Measurements from ENCODE around the gene ANKEF1.
"Not testable (repeated sequence)": the region's sequence is repeated elsewhere in the genome, so short reads cannot be mapped to it uniquely, and the experiment has no call there.

The ANKEF1 gene

DNA sequence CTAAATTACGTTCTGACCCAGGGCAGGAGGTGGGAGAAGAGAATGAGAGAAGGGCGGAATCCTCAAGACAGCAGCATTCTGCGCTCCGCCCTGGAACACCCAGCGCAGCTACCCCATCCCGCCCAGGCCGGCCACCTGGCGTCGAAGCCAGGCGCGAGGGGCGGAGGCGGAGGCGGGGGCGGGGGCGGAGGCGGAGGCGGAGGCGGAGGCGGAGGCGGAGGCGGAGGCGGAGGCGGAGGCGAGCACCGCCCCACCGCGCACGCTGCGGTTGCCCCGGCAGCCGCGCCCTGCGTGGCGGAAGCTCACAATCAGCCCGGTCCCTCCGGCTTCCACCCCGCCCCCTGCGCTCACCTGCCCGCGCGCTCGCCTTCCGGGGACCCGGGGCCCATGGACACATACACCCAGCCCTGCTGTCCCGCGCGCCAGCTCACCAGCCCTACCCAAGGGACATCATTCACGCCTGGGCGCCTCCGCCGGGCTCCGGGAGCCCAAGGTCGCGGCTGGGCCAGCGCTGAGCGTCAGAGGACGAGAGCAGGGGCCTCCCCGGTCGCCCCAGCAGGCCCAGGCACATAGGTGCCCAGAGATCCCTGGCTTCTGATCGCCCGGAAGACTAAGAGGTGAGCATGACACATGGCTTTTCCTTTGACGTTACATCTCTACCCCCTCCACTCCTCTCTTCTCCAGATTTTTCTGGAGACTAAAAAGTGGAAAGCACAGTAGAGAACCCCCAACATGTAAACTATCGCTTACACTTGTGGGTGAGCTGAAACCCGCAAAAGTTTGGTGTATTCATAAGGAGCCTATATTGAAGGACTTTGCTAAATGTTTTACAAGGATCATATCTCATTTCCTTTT is at the start of gene ANKEF1:
ANKEF1 (plus strand) TSS at position 271 of the 855 bp plus-strand sequence. CDS start 3,315 bp downstream, outside the sequence.
- in situ Hi-C loops (cut with MboI; ENCODE audit: low sequenced_read_pairs): no loop called here

DNA sequence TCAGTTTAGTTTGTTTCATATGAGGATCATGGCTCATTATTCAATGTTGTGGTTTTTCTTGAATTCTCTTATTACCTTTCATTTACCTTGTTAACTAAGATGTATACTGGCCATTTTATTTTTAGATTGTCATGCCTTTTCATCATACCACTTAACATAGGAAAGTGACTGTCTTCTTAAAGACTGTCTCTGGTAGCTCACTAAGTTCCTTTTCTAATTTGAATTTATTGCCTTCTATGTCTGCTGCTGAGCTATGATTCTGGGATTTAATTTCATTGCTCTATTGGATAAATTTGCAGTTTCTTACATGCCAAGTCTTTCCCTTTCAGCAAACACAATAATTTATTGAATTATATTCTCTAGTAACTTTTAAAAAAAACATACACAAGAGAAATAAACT is 49.5 kb upstream of the ANKEF1 start:
- in situ Hi-C loops (cut with MboI; ENCODE audit: low sequenced_read_pairs): no loop called here

DNA sequence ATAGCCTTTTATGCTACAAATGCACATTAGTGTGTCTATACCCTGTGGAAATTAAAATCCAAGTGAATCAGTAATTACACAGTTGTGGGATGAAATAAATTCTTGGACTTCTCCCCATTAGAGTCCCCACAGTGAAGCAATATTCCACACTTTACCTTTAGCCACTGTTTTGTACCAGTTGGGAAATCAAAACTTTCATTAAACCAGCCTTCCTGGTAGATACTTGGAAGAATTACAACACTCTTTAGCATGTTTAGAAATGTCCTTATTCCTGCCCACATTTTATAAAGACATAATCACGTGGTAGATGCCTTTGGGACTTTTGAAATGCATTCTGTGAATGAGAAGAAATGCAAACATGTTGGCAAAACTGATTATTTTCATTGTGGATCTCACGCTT is 49.0 kb upstream of the ANKEF1 start:
- in situ Hi-C loops (cut with MboI; ENCODE audit: low sequenced_read_pairs): no loop called here

DNA sequence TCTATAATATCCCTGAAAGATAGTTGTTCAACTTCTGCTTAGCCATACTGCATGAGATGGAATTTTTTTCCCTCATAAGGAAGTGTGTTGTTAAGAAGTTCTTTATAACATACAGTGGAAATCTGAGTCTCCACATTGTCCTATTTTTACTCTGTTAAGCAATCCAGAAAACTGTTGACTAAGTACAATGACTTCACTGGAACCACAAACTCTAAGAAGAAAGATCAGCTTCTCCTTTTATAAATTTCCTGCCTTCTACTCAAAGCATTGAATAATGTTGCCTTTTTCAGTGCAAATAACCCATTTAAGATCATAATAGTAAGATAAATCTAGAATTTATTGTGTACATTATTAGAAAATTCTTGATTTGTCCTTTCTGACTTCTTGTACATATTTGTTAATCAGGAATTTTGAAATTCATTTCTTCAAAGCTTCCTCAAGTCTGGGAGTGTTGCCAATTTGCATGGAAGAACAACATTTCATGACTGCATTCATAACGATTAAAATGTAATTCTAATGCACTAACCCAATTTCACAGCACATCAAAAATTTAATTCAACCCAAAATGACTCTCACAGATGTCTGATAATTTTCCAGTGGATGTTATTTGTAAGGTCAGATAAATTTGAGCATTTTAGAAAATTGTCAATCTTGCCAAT is 45.6 kb upstream of the ANKEF1 start:
- in situ Hi-C loops (cut with MboI; ENCODE audit: low sequenced_read_pairs): no loop called here

DNA sequence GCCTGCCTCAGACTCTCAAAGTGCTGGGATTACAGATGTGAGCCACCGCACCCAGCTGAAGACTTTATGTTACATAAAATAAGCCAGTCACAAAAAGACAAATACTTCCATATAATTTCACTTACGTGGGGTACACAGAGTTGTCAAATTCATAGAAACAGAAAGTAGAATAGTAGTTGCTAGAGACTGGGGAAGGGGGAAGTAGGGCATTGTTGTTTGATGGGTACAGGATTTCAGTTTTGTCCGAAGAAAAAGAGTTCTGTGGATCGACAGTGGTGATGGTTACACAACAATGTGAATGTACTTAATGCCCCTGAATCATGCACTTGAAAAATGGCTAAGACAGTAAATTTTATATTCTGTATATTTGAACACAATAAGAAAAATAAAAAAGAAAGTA is 41.6 kb upstream of the ANKEF1 start:
- in situ Hi-C loops (cut with MboI; ENCODE audit: low sequenced_read_pairs): no loop called here

DNA sequence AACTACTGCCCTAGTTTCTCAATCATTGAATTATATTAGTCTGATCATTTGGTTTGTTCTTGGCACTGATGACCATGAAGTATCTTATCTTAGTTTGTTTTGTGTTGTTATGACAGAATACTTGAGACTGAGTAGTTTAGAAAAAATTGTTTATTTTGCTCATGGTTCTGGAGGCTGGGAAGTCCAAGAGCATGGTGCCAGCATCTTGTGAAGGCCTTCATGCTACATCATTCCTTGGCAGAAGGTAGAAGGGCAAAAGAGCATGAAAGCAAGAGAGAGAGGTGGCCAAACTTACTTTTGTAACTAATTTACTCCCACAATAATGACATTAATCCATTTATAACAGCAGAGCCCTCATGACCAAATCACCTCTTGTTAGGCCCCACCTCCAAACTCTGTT is 40.1 kb upstream of the ANKEF1 start:
- in situ Hi-C loops (cut with MboI; ENCODE audit: low sequenced_read_pairs): no loop called here

DNA sequence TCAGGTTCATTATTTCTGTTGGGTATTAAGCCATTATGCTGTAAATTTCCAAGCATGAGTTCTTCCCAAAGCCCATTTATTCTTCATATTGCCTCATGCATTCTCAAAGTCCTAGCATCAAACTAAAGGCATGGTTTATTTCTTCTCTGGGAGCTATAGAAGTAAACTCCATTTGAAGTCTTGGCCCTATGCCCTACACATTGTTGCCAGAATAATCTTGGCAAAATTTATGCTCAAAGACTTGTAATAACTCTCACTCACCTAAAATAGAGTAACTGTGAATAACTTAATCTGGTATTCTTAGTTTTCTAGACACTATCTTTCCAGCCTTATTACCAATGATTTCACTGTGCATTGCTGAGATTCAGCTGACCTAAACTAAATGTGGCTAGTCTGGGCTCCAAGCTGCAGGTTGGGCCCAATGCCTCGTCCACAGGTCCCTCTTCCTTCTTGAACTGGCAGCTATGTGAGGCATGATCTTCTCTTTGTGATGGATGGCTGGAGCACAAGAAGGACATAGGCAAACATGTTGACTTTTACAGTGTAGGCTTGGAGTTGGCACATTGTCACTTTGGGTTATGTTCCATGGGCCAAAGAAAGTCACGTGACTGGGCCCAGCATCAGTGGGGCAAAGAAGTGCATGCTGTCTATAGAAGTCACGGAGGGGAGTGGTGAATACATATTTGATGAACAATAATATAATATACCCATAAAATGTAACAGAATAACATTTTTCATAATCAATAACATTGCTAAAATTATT is 39.1 kb upstream of the ANKEF1 start:
- in situ Hi-C loops (cut with MboI; ENCODE audit: low sequenced_read_pairs): no loop called here

DNA sequence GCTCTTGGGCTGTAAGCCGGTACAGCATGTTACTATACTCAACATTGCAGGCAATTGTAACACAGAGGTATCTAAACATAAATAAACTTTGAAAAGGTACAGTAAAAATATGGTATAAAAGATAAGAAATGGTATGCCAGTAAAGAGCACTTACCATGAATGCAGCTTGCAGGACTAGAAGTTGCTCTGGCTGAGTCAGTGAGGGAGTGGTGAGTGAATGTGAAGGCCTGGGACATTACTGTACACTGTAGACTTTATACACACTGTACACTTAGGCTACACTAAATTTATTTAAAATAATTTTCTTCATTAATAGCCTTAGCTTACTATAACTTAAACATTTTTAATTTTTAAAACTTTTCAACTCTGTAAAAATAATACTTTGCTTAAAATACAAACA is 37.8 kb upstream of the ANKEF1 start:
- in situ Hi-C loops (cut with MboI; ENCODE audit: low sequenced_read_pairs): no loop called here

DNA sequence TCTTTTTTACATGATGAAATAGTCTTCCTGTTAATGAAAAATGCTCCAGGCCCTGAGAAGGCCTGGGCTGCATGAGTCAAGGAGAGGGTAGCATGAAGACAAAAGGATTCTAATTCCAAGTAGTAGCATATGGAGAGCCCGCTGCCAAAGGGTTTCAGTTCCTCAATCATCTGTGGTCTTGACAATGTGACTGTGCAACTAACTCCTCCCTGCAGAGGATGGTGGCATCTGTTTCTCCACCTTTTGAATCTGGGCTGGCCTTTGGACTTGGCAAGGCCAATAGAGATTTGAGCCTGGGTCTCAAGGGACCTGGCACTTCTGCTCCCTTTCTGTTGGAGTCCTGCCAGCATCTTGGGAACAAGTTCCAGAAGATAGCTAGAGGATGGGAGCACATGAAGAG is 35.1 kb upstream of the ANKEF1 start:
- in situ Hi-C loops (cut with MboI; ENCODE audit: low sequenced_read_pairs): no loop called here

DNA sequence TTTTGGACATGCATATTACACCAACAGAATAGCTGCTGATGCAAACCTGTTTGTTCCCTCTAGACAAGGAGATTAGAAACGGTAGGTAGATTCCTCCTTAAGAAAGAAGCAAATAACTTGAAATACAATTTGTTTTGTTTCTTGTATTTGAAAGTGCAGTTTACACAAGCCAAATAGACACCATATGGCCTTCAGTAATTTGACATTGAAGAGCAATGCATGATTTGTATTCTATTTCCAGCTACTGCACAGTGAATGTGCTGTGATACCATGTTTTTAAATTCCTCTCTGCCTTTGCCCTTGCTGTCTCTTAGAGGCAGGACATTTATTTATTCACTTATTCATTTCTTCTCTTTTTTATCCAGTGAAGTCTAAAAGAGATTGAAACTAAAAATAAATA is 31.9 kb upstream of the ANKEF1 start:
- in situ Hi-C loops (cut with MboI; ENCODE audit: low sequenced_read_pairs): no loop called here

DNA sequence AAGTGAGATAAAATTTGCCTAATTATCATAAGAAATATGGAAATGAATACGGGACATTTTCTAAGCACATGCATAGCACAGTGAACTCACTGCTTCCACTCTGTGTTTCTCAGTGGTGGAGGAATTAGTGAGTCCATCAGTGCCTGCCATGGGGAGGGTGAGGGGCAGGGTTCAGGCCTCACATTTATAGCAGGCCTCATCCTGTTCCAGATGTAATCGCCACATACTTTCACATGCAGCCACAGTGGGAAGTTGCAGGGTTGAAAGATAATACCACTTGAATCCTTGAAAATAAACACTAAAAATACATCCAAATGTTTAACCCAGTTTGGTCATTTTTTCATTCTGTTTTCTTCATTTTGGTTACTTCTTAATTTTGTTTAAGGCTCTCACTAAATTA is 29.9 kb upstream of the ANKEF1 start:
- in situ Hi-C loops (cut with MboI; ENCODE audit: low sequenced_read_pairs): no loop called here

DNA sequence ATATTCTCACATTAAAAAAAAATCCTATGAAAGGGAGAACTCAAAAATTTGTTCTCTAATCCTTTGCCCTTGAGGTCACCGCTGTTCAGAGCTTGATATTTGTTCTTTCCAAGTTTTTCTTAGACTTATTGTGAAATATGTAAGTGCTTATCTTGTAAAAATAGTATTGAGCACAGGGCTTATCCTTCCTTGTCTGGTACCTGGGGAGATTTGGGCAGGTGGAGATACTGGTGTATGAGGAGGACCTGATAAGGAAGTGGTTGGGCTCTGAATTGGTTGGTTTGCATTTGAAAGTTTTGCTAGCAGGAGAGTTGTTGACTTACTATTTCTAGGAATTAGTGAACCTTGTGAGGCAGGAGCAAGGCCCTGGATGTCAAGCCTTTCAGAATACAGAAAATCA is 28.9 kb upstream of the ANKEF1 start:
- in situ Hi-C loops (cut with MboI; ENCODE audit: low sequenced_read_pairs): no loop called here

DNA sequence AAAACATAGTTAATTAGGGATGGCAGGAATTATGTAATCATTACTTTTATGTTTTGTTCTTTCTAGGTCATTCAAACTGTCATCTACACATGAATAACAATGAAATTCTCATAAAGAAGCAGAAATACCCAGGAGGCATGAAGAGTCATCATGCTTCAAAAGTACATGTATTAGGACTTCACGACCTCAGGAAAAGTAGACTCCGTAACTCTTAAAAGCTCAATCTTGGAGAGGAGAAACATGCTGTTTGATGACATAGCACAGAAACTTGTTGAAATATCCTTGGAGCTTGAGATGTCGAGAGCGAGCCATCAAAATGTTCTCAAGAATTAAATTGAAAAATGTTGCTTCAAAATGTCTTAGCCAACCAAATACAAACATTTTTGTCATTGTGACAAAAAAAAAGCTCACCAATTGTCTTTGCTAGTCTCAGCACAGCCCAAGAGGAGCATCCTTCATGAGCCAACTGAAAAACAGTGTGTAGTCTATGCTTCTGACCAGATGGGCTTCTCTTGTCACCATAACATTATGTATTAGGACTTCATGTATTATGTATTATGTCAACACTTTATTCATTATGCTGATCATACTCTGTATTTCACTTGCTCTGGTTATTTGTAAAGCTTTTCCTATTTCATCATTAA is 28.2 kb upstream of the ANKEF1 start:
- in situ Hi-C loops (cut with MboI; ENCODE audit: low sequenced_read_pairs): no loop called here

DNA sequence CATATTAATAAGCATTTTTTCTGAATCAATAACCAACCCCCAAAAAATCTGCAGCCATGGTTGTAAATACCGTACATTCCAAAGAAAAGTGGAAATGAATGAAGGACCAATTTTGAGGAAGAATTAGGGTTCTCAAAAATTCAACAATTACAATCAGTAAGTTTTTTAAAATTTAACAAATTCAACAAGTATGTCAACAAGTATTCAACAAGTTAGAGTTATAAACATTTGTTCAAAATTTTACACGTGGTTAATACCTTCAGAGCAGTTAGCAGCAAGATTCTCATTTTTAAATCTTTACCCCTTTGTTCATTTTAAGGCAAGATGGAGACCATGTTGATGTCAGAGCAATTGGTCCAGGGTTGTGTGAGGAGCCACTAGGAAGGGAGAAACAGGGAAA is 27.6 kb upstream of the ANKEF1 start:
- in situ Hi-C loops (cut with MboI; ENCODE audit: low sequenced_read_pairs): no loop called here

DNA sequence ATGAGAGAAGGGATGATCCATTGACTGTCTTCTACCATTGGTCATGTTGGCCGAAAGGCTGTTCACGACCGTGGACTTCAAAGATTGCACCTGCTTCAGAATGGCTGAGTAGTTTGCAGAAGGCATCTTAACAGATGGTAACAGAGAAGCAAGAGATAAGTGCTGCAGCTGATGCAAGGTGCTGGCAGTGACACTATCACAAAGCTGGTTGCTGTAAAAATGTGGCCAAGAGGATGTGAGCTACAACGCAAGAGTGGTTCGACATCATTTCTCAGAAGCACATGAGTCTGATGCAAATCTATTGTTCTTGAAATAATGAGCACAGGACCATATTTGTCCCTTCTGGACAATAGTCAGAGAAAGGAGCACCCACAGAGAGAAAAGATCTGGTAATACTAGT is 27.0 kb upstream of the ANKEF1 start:
- in situ Hi-C loops (cut with MboI; ENCODE audit: low sequenced_read_pairs): no loop called here

DNA sequence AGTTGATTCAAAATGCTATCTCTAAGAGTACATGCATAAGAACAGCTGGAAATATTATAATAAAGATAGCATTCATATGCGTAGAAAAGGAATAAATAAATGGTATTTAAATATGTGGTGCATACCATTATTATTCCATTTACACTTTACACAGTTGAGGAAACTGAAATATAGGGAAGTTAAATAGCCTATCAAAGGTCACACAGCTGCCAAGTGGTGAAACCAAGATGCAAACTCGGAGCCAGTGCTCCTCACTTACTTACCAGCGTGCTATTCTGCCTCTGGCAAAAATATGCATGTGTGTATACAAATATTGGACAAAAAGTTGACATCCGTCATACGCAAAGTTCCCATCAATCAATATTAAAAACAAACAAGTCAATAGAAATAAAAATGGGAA is 22.3 kb upstream of the ANKEF1 start:
- in situ Hi-C loops (cut with MboI; ENCODE audit: low sequenced_read_pairs): no loop called here

DNA sequence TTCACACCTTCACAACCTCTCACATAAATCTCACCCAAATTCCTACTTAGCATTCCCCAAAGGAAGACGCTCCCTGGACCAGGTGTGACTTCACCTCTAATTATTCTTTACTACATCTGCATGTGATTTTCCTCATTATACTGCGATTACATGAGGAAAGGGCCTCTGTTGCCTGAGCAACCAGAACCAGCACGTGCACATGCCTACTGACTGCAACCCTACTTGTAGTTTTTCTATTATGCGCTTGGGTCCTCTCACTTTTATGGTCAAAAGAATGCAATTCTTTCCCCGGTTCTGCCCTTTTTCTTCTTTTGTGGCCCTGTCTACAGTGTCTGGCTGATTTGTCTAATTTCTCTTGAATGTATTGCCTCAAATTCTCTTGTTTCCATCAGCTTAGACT is 20.4 kb upstream of the ANKEF1 start:
- in situ Hi-C loops (cut with MboI; ENCODE audit: low sequenced_read_pairs): no loop called here

DNA sequence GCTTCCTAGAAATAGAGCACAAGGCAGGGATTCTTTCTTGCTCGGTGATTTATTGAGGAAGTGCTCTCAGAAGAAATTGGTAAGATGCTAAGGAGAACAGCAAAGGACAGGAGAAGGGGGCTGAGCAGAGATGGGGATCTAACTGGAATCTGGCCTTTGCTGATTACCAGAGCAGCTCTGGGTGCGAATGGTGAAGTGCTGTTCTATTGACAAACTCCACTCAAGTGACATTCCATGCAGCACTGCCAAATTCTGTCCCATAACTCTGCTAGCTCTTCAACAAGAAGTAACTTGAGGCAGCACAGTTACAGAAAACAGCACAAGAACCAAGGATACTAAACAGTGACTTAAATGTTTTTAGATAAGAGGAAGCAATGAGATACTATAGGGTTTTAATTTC is 13.8 kb upstream of the ANKEF1 start:
- in situ Hi-C loops (cut with MboI; ENCODE audit: low sequenced_read_pairs): no loop called here

DNA sequence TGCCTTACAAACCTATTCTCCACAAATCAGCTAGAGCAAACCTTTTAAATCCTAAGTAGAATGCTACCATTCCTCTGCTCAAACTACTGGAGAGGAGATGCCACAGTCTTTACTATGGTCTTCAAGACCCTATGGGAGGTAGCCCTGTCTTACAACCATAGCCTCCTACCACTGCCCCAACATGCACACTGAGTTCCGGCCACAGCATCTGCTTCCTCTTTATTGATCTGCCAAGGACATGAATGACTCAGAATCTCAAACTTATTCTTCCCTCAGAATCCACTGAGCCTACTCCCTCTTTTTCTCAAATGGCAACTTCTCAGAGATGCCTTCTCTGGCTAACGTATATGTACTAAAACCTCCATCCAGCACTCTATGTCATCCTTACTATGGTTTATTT is 12.2 kb upstream of the ANKEF1 start:
- in situ Hi-C loops (cut with MboI; ENCODE audit: low sequenced_read_pairs): no loop called here

DNA sequence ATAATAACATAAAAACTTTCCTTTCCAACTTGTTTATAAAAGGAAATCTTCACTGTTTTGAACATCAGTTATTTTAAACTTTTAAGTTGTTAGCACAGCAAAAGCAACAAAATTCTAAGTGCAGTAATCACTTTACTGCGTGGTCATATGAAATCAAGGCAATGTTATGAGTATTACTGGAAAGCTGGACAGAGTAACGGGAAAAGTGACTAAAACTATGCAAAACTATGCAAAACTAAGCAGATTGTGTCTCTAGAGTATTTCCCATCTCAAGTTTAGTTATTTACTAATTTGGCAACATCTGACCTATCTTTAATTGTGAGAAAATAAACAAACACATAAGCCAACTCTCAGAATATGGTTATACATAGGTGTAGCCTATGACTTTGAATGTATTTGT is 10.9 kb upstream of the ANKEF1 start:
- in situ Hi-C loops (cut with MboI; ENCODE audit: low sequenced_read_pairs): no loop called here

DNA sequence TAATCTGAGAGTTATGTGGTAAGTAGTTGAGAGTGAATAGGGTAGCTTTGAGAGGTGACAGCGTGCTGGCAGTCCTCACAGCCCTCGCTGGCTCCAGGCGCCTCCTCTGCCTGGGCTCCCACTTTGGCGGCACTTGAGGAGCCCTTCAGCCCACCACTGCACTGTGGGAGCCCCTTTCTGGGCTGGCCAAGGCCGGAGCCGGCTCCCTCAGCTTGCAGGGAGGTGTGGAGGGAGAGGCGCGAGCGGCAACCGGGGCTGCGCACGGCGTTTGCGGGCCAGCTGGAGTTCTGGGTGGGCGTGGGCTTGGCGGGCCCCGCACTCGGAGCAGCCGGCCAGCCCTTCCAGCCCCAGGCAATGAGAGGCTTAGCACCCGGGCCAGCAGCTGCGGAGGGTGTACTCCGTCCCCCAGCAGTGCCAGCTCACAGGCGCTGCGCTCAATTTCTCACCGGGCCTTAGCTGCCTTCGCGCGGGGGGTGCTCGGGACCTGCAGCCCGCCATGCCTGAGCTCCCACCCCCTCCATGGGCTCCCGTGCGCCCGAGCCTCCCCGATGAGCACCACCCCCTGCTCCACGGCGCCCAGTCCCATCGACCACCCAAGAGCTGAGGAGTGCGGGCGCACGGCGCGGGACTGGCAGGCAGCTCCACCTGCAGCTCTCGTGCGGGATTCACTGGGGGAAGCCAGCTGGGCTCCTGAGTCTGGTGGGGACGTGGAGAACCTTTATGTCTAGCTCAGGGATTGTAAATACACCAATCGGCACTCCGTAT is 3.2 kb upstream of the ANKEF1 start:
- in situ Hi-C loops (cut with MboI; ENCODE audit: low sequenced_read_pairs): not testable (repeated sequence)

Data from HL-60/S4 treated with phorbol 12-myristate 13-acetate at 8.2 ng/mL for 4 days and 3 days (cell line).